HG03432 (cell line): Measurements from ENCODE around the gene CHST6.
"Not testable (repeated sequence)": the region's sequence is repeated elsewhere in the genome, so short reads cannot be mapped to it uniquely, and the experiment has no call there.

Experiments
- ATAC-seq: cut with Tn5 transposase; IDR thresholded peaks from one replicate; pipeline ENCODE4 v1.9.1; 2021; ENCODE audit warnings: mild to moderate bottlenecking, moderate library complexity; ENCODE audit not compliant: unreplicated experiment

Gene CHST6

DNA sequence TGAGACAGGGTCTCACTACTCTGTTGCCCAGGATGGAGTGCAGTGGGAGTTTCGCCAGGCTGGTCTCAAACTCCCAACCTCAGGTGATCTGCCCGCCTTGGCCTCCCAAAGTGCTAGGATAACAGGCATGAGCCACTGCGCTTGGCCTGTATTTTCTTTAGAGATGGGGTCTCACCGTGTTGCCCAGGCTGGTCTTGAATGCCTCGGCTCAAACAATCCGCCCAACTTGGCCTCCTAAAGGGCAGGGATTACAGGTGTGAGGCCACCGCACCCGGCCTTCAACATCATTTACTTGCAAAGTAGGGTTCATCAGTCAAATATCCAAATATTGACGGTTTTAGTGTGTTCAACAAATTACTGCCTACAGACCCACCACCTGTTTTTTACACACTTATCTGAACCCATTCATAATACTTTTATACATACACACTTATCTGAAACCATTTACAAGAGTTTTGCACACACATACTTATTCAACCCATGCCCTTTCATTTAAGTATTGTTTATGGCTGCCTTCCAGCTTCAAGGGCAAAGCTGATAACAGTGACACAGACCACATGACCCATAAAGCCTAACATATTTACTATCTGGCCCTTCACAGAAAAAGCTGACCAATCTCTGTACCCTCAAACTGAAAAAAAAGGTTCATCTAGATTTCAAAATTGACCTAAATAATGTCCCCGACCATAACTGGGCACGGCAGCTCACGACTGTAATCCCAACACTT lies 42.6 kb downstream of the CHST6 start:
- ATAC-seq, result no peak

DNA sequence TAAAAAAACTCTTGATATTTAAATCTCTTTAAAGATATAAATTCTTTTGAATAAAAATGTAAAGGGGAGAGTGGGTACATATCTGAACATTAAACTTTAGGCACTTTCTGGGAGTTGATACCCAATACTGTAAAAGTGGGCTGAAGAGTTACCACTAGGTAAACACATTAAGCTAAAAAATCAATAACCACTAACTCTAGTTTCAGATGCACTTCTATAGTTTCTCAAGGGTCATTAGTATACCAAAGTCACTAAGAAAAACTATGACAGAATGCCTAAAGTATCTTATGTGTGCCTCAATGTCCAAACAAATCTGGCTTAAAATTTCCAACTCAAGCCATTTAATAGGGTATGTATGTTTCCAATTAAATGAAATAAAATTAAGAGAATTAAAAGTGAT lies 48.8 kb downstream of the CHST6 start:
- no peak for ATAC-seq

DNA sequence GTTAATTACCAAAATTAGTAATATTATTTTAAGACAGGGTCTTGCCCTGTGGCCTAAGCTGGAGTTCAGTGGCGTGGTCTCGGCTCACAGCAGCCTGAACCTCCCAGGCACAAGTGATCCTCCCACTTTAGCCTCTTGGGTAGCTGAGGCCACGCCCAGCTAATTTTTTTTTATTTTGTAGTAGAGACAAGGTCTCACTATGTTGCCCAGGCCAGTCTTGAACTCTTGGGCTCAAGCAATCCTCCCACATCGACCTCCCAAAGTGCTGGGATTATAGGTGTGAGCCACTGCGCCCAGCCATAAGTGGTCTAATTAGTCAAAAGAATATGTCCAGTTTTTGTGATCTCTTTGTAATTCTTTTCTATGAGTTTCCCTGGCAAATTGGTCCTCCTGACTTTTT lies 49.9 kb downstream of the CHST6 start:
- no peak for ATAC-seq

DNA sequence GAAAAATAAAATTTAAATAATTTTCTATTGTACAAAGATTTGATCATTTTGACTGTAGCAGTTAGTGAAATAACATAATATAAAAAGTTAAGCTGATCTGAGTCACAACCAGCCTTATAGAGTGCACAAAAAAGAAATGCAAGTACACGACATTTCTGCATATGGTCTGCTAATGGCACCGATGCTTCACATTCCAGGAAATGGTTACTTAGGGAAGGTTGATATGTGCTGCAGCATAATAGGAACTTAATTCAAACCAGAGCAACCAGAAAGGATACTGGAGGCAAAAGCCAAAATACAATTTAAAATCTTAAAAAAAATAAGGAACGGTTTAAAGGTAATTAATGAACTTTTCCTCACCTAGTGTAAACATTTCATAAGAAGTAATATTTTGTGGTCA lies 51.9 kb downstream of the CHST6 start:
- no peak for ATAC-seq

DNA sequence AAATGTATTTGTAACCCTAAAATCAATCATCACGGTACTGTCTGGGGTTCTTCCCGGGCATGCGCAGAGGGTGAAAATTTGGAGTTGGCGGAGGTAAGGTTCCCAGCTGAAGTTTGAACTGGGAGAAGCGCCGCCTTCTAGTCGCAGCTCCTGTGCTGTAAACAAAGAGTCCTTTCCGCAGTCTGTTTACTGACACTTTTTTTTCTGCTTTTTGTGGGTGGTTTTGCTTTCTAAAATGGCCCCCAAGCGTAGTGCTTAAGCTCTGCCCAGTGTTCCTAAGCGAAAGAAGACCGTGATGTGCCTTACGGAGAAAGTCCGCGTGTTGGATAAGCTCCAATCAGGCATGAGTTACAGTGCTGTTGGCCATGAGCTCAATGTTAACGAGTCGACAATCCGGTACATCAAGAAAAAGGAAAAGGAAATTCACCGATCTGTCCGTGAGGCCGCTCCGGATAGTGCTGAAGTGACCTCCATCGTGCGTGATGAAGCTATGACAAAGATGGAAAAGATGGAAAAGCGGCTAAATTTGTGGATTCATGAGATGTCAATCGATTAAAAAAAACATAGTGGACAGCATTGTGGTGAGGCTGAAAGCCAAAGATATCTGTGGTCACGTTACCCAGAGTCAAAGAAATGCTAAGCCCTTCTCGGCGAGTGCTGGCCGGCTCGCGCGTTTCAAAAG lies 61.4 kb downstream of the CHST6 start:
- peak; percentile 67 for ATAC-seq

DNA sequence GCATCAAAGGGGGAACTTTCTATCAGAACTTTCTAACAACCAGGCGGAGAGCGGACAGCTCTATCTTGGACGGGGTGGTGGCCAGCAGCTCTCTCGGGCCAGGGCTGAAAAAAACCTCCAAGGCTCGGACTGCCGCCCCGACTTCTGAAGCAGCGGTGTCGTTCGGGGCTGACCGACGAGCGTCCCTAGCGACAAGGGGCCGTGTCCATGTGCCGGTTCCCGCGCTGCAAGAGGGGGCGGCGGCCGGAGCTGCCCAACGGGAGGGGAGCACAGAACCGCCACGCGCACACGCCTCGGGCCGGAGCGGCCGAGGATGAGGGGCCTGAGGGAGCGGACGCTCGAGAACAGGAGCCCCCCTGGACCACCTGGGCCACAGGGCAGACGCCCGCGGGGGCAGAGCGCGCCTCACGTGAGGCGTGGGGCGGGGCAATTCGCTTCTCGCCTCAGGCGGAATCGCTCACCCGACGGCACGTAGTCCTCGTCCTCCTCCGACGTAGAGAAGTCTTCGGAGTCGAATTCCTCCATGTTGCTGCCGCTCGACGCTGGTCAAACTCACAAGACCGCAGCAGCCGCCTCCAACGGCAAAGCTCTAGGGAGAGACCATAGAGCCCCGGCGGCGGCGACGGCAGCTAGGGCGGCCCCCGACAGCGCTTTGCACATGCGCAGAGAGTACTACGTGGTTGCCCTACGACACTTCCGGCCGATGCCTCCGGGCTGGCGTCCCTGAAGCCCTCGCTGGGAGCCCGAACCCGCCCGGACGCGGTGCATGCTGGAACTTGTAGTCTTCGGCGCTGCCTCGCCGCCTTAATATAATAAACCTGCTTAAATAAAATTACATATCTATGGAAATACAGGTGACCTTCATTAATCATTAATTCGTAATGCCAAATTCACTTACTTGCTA lies 62.2 kb downstream of the CHST6 start, which contains the start of gene CFDP1:
Gene CFDP1, minus strand, starts transcription at position 676 of the 904 bp plus-strand sequence. Its CDS starts 151 bp downstream, at position 525.
- peak; percentile 96 for ATAC-seq

DNA sequence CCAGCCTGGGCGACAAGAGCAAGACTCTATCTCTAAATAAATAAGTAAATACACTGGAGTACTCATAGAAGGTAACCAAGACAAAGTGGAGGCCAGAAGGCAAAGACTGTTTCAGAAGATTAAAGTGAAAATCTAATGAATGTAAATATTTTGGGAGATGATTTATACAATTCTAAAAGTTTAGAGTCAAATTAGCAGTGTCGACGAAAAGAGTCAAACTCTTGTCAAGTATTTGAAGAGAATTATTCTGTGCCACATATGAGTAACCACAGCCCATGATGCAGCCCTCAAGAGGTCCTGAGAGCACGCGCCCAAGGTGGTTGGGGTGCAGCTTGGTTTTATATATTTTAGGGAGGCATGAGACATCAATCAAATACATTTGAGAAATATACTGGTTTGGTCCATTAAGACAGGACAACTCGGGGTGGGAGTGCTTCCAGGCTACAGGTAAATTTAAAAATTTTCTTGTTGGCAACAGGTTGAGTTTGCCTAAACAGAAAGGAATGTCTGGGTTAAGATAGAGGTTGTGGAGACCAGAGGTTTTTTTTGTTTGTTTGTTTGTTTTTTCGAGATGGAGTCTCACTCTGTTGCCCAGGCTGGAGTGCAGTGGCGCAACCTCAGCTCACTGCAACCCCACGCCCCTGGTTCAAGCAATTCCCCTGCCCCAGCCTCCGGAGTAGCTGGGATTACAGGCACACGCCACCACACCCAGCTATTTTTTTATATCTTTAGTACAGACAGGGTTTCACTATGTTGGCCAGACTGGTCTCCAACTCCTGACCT lies 65.4 kb downstream of the CHST6 start:
- ATAC-seq, result no peak

DNA sequence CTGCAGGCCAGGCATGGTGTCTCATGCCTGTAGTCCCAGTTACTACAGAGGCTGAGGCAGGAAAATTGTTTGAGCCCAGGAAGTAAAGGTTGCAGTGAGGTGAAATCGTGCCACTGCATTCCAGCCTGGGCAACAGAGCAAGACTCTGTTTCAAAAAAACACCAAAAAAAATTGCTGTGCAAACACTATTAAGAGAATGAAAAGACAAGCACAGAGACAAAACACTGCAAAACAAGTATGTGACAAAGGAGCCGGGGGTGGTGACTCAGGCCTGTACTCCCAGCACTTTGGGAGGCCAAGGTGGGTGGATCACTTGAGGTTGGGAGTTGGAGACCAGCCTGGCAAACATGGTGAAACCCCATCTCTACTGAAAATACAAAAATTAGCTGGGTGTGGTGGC lies 68.7 kb downstream of the CHST6 start:
- not testable (repeated sequence) for ATAC-seq

DNA sequence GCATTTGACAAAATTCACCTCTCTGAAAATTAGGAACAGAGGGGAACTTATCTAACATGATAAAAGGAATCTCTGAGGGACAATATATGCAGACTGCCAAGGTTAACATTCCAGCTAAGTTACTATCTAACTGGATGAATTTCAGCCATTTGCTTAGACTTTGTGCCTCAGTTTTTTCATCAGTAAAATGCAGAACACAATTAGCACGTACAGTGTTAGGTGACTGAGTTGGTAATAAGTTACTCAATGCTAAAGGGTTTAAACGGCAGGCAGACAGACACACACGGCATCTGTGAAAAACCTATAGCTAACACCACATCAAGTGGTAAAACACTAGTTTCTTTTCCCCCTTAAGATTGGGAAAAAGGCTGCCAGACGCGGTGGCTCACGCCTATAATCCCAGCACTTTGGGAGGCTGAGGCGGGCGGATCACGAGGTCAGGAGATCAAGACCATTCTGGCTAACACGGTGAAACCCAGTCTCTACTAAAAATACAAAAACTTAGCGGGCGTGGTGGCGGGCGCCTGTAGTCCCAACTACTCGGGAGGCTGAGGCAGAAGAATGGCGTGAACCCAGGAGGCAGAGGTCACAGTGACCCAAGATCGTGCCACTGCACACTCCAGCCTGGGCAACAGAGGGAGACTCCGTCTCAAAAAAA lies 71.0 kb downstream of the CHST6 start:
- ATAC-seq, result not testable (repeated sequence)

DNA sequence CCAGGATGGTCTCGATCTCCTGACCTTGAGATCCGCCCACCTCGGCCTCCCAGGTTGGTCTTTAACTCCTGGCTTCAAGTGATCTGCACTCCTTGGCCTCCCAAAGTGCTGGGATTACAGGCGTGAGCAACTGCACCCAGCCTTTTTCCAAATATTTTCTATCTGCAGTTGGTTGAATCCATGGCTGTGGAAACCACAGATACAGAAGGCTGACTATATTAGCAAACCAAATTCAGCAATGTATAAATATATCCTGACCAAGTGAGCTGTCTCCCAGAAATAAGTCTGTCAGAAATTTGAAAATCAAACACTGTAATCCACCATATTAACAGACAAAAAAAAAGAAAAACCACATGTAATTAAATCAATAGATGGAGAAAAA lies 71.5 kb downstream of the CHST6 start:
- no peak for ATAC-seq
